Large intestine (tissue), 12 donors: ENCODE results near the gene RNLS. TPM values are rescaled to one million over a fixed set of nuclear protein-coding genes. Genes with fewer than 3 reads are reported as not detected.
A peak's percentile ranks its signal among the peaks of the same experiment; 100 is the strongest.

Experiments used
- DNase-seq, 2 donors: peaks; one replicate each; pipeline versions ENCODE4 v3.0.0 to v3.0.0-alpha.2; 2013
- H3K27ac ChIP-seq: one replicate; pipeline ENCODE4 v1.5.1; 2013; ENCODE audit warnings: low read length
- H3K27me3 ChIP-seq: 2 replicates; pipeline ENCODE4 v1.6.1; 2013; ENCODE audit warnings: low read length; ENCODE audit not compliant: control insufficient read depth, insufficient read depth
- H3K36me3 ChIP-seq: 2 replicates; pipeline ENCODE4 v1.6.1; 2013; ENCODE audit warnings: low read length; ENCODE audit not compliant: control insufficient read depth, insufficient read depth
- H3K4me1 ChIP-seq: one replicate; pipeline ENCODE4 v1.6.1; 2013; ENCODE audit warnings: low read length; ENCODE audit not compliant: control insufficient read depth, insufficient read depth
- H3K4me3 ChIP-seq: one replicate; pipeline ENCODE4 v1.5.1; 2013; ENCODE audit warnings: low read length
- H3K9me3 ChIP-seq: one replicate; pipeline ENCODE4 v1.6.1; 2013; ENCODE audit warnings: mild to moderate bottlenecking, low read depth, low read length, moderate library complexity; ENCODE audit not compliant: control insufficient read depth
- WGBS: methylation state at CpG from one replicate; pipeline ENCODE4 v1.1.5; 2013; ENCODE audit warnings: low lambda C conversion rate; ENCODE audit not compliant: insufficient coverage; 5-methylcytosine and 5-hydroxymethylcytosine counted together
- long read RNA-seq, 11 donors: transcript quantifications; one replicate each; lab custom pipeline, GENCODE V29; 2026
- polyA plus RNA-seq: library from polyadenylated mRNA; unstranded; fragments of 120-200 nt; gene quantifications from one replicate; pipeline ENCODE4 v1.2.1, GENCODE V29; 2013

RNLS gene
- 19.5 TPM for polyA plus RNA-seq
- long read RNA-seq, donor 1, partial matches to known transcripts: 5 of 5 reads
- long read RNA-seq, donor 1, other reads (novel, unspliced or antisense): 0 of 5 reads
- long read RNA-seq, donor 2, partial matches to known transcripts: 17 of 20 reads
- long read RNA-seq, donor 2, other reads (novel, unspliced or antisense): 0 of 20 reads
- long read RNA-seq, donor 3: 0 reads
- long read RNA-seq, donor 4: 0 reads
- long read RNA-seq, donor 5: 0 reads
- long read RNA-seq, donor 6, partial matches to known transcripts: 19 of 20 reads
- long read RNA-seq, donor 6, other reads (novel, unspliced or antisense): 0 of 20 reads
- long read RNA-seq, donor 7, partial matches to known transcripts: 6 of 7 reads
- long read RNA-seq, donor 7, other reads (novel, unspliced or antisense): 0 of 7 reads
- long read RNA-seq, donor 8, transcript RNLS-203 (4 exons, 525 nt): major isoform, 6 of 28 reads
- long read RNA-seq, donor 8, partial matches to known transcripts: 22 of 28 reads
- long read RNA-seq, donor 8, other reads (novel, unspliced or antisense): 0 of 28 reads
- long read RNA-seq, donor 9, partial matches to known transcripts: 25 of 27 reads
- long read RNA-seq, donor 9, other reads (novel, unspliced or antisense): 0 of 27 reads
- long read RNA-seq, donor 10, partial matches to known transcripts: 23 of 23 reads
- long read RNA-seq, donor 10, other reads (novel, unspliced or antisense): 0 of 23 reads
- long read RNA-seq, donor 11, partial matches to known transcripts: 6 of 7 reads
- long read RNA-seq, donor 11, other reads (novel, unspliced or antisense): 0 of 7 reads

- H3K27ac ChIP-seq: peak within 1 kb of the TSS; percentile 91
- H3K9me3 ChIP-seq: peaks cover 5% of the 10 kb centered on the region
- DNase-seq: peak; percentile 68 to 85
- H3K4me3 ChIP-seq: peak within 1 kb of the TSS; percentile 88
- no peaks in the 10 kb centered on the region for H3K27me3 ChIP-seq
- H3K4me1 ChIP-seq: no peaks in the 10 kb centered on the region
- WGBS: no CpG with 5 or more reads among the region's 63 CpGs
- no peaks in the 10 kb centered on the region for H3K36me3 ChIP-seq
Measured at GRCh38 chr10:88582806-88583583, at the start of gene RNLS. Gene RNLS (minus strand): TSS chr10:88583318.

GRCh38 chr10:88624840-88625239 lies 41.7 kb upstream of the RNLS start:
- no peak for DNase-seq
- H3K4me3 ChIP-seq: no peak overlapping the region
- no peaks in the 10 kb centered on the region for H3K27me3 ChIP-seq
- H3K9me3 ChIP-seq: no peaks in the 10 kb centered on the region
- H3K36me3 ChIP-seq: no peaks in the 10 kb centered on the region
- no peak overlapping the region for H3K27ac ChIP-seq
- no peaks in the 10 kb centered on the region for H3K4me1 ChIP-seq

GRCh38 chr10:88623835-88624234 lies 40.7 kb upstream of the RNLS start:
- no peak overlapping the region for H3K4me3 ChIP-seq
- no peaks in the 10 kb centered on the region for H3K36me3 ChIP-seq
- WGBS: no CpG with 5 or more reads among the region's 2 CpGs
- no peak overlapping the region for H3K27ac ChIP-seq
- no peaks in the 10 kb centered on the region for H3K4me1 ChIP-seq
- H3K27me3 ChIP-seq: no peaks in the 10 kb centered on the region
- no peaks in the 10 kb centered on the region for H3K9me3 ChIP-seq
- no peak for DNase-seq

GRCh38 chr10:88620441-88620840 lies 37.3 kb upstream of the RNLS start:
- no peaks in the 10 kb centered on the region for H3K36me3 ChIP-seq
- H3K27ac ChIP-seq: no peak overlapping the region
- no peaks in the 10 kb centered on the region for H3K27me3 ChIP-seq
- no peaks in the 10 kb centered on the region for H3K4me1 ChIP-seq
- H3K4me3 ChIP-seq: no peak overlapping the region
- WGBS: no CpG with 5 or more reads among the region's 1 CpG
- H3K9me3 ChIP-seq: no peaks in the 10 kb centered on the region
- DNase-seq: no peak

GRCh38 chr10:88618496-88618895 lies 35.4 kb upstream of the RNLS start:
- Histone ChIP-seq H3K9me3 (no peaks in the 10 kb centered on the region), H3K4me3 (no peak overlapping the region), H3K27ac (no peak overlapping the region), H3K36me3 (no peaks in the 10 kb centered on the region), H3K4me1 (no peaks in the 10 kb centered on the region), H3K27me3 (no peaks in the 10 kb centered on the region)
- DNase-seq: no peak
- no CpG with 5 or more reads among the region's 1 CpG for WGBS

- no CpG with 5 or more reads among the region's 1 CpG for WGBS
- Histone ChIP-seq H3K9me3 (no peaks in the 10 kb centered on the region), H3K27ac (no peak overlapping the region)
Measured at GRCh38 chr10:88617772-88618300, 34.7 kb upstream of the RNLS start.

GRCh38 chr10:88616250-88616977 lies 33.3 kb upstream of the RNLS start:
- no CpG with 5 or more reads among the region's 18 CpGs for WGBS
- H3K9me3 ChIP-seq: no peaks in the 10 kb centered on the region
- no peaks in the 10 kb centered on the region for H3K36me3 ChIP-seq
- DNase-seq: peak in 1 of 2 donors; percentile 1
- H3K27me3 ChIP-seq: no peaks in the 10 kb centered on the region
- H3K4me3 ChIP-seq: no peak overlapping the region
- no peak overlapping the region for H3K27ac ChIP-seq
- no peaks in the 10 kb centered on the region for H3K4me1 ChIP-seq

More at GRCh38 chr10:88617772-88618300, 34.7 kb upstream of the RNLS start:
- no peak overlapping the region for H3K4me3 ChIP-seq
- no peaks in the 10 kb centered on the region for H3K36me3 ChIP-seq
- H3K27me3 ChIP-seq: no peaks in the 10 kb centered on the region
- no peaks in the 10 kb centered on the region for H3K4me1 ChIP-seq
- DNase-seq: no peak

GRCh38 chr10:88608780-88609179 lies 25.7 kb upstream of the RNLS start:
- Histone ChIP-seq H3K4me3 (no peak overlapping the region), H3K27me3 (peaks cover 2% of the 10 kb centered on the region), H3K9me3 (no peaks in the 10 kb centered on the region), H3K4me1 (no peaks in the 10 kb centered on the region), H3K36me3 (no peaks in the 10 kb centered on the region), H3K27ac (no peak overlapping the region)
- 83% methylated on average over 1 of the region's 2 CpGs for WGBS
- DNase-seq: no peak

GRCh38 chr10:88608052-88608732 lies 25.1 kb upstream of the RNLS start:
- no peak for DNase-seq
- no peak overlapping the region for H3K27ac ChIP-seq
- H3K27me3 ChIP-seq: peaks cover 2% of the 10 kb centered on the region
- no peak overlapping the region for H3K4me3 ChIP-seq
- 94% methylated on average over 2 of the region's 6 CpGs for WGBS
- no peaks in the 10 kb centered on the region for H3K4me1 ChIP-seq
- no peaks in the 10 kb centered on the region for H3K9me3 ChIP-seq
- no peaks in the 10 kb centered on the region for H3K36me3 ChIP-seq
